HG02763 (cell line): ENCODE results near the gene ZNF382.

Experiments used
- ATAC-seq: cut with Tn5 transposase; IDR thresholded peaks from one replicate; pipeline ENCODE4 v1.9.1; 2021; ENCODE audit warnings: mild to moderate bottlenecking, moderate library complexity; ENCODE audit not compliant: unreplicated experiment

The ZNF382 gene

GRCh38 chr19:36674201-36674600 lies 69.1 kb downstream of the ZNF382 start:
- no peak for ATAC-seq

DNA sequence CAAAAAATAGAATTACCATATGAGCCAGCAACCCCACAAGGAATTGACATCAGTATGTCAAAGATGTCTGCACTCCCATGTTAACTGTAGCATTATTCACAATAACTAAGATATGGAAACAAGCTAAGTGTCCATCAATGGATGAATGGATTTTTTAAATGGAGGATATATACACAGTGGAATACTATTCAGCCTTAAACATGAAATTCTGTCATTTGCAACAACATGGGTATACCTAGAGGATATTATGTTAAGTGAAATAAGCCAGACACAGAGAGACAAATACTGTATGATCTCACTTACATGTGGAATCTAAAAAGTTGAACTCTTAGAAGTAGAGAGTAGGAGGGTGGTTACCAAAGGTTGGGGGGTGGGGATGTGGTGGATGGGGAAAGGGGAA lies 74.3 kb downstream of the ZNF382 start:
- no peak for ATAC-seq
